HEK293T (cell line): ENCODE results near the gene UPF2.

Experiments
- CTCF ChIA-PET: fragments of 350-600 bp; formaldehyde crosslinking; extraction: SDS; loops from one replicate; lab custom pipeline; 2021; ENCODE audit warnings: antibody characterized with exemption, inconsistent platforms; lab: Yijun Ruan, JAX
- POLR2A ChIA-PET: fragments of 350-600 bp; formaldehyde crosslinking; extraction: SDS; loops from one replicate; lab custom pipeline; 2020; ENCODE audit warnings: antibody characterized with exemption, inconsistent platforms; lab: Yijun Ruan, JAX
- DNase-seq: peaks from one replicate; pipeline ENCODE4 v3.0.0; 2012; ENCODE audit warnings: mixed read lengths; ENCODE audit errors: extremely low spot score
- ARNT ChIP-seq: fragments of 450-650 bp; IDR thresholded peaks from 2 replicates; pipeline ENCODE4 v1.6.1; 2017; ENCODE audit warnings: mild to moderate bottlenecking
- BHLHE40 ChIP-seq: fragments of 450-650 bp; IDR thresholded peaks from 2 replicates; pipeline ENCODE4 v1.6.1; 2016; ENCODE audit warnings: mild to moderate bottlenecking, moderate library complexity, borderline replicate concordance
- CTBP1 ChIP-seq: fragments of 450-650 bp; IDR thresholded peaks from 2 replicates; pipeline ENCODE4 v1.6.1; 2016; ENCODE audit warnings: borderline replicate concordance
- ELF4 ChIP-seq: fragments of 450-650 bp; IDR thresholded peaks from 2 replicates; pipeline ENCODE4 v1.6.1; 2017; ENCODE audit warnings: antibody characterized with exemption
- FOXA1 ChIP-seq: fragments of 450-650 bp; IDR thresholded peaks from 2 replicates; pipeline ENCODE4 v1.6.1; 2016; ENCODE audit warnings: mild to moderate bottlenecking
- FOXK2 ChIP-seq: fragments of 450-650 bp; IDR thresholded peaks from 2 replicates; pipeline ENCODE4 v1.6.1; 2016; ENCODE audit warnings: mild to moderate bottlenecking
- FOXM1 ChIP-seq: fragments of 450-650 bp; IDR thresholded peaks from 2 replicates; pipeline ENCODE4 v1.6.1; 2017; ENCODE audit warnings: mild to moderate bottlenecking, borderline replicate concordance
- HDGF ChIP-seq: fragments of 450-650 bp; IDR thresholded peaks from 2 replicates; pipeline ENCODE4 v1.6.1; 2017; ENCODE audit warnings: antibody characterized with exemption, borderline replicate concordance
- L3MBTL2 ChIP-seq: fragments of 450-650 bp; conservative IDR thresholded peaks from 2 replicates; pipeline ENCODE4 v1.6.1; 2016; ENCODE audit warnings: mild to moderate bottlenecking
- LEF1 ChIP-seq: fragments of 450-650 bp; IDR thresholded peaks from 2 replicates; pipeline ENCODE4 v1.6.1; 2017; ENCODE audit warnings: mild to moderate bottlenecking, borderline replicate concordance
- NFRKB ChIP-seq: fragments of 450-650 bp; IDR thresholded peaks from 2 replicates; pipeline ENCODE4 v1.6.1; 2016; ENCODE audit warnings: mild to moderate bottlenecking, moderate library complexity
- PKNOX1 ChIP-seq: fragments of 450-650 bp; IDR thresholded peaks from 2 replicates; pipeline ENCODE4 v1.6.1; 2016
- SP1 ChIP-seq: fragments of 450-650 bp; IDR thresholded peaks from 2 replicates; pipeline ENCODE4 v1.6.1; 2017
- SUZ12 ChIP-seq: fragments of 450-650 bp; IDR thresholded peaks from 2 replicates; pipeline ENCODE4 v1.6.1; 2016; ENCODE audit warnings: mild to moderate bottlenecking
- TARDBP ChIP-seq: fragments of 450-650 bp; IDR thresholded peaks from 2 replicates; pipeline ENCODE4 v1.6.1; 2016
- ZNF384 ChIP-seq: fragments of 450-650 bp; IDR thresholded peaks from 2 replicates; pipeline ENCODE4 v1.6.1; 2016

The UPF2 gene

GRCh38 chr10:11898033-11898371 lies 144.6 kb downstream of the UPF2 start:
- no peak for DNase-seq
- ChIA-PET POLR2A (no interaction called here), CTCF (interaction anchor here (0.5 kb wide), 1 partner anchor 107 kb away, joined by 4 read pairs; no protein-coding TSS in a partner anchor)
- TF ChIP-seq PKNOX1 (peak; percentile 29; the same call in 1 of the 2 replicates), ZNF384 (no peak), FOXM1 (no peak), BHLHE40 (no peak), LEF1 (no peak), SUZ12 (no peak)

DNA sequence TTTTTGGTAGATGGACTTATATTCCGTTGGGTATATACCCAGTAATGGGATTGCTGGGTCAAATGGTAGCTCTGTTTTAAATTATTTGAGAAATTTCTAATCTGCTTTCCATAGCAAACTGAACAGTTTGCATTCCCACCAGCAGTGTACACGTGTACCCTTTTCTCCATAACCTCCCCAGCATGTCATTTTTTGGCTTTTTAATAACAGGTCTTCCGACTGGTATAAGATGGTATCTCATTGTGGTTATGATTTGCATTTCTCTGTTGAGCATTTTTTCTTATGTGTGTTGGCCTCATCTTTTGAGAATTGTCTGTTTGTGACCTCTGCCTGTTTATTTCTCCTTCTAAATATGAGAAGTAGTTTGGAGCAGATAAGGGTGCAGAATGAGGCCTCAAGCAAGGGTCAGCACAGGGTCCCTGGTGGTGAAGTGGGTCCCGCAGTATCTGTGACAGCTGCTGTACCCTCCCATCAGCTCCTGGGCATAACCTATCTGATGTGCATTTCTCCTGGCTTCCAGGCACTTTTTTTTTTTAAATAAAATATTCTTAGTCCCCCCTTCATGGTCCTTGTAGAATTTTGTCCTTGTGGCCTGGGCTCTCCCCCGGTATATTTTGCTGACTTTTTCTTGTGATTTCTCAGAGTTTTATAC lies 145.9 kb downstream of the UPF2 start:
- CTCF ChIA-PET, result interaction anchor here (0.7 to 0.8 kb wide), 2 partner anchors 12 to 13 kb away, joined by 3 read pairs; no protein-coding TSS in a partner anchor
- POLR2A ChIA-PET, result interaction anchor here (0.7 kb wide), 1 partner anchor 394 kb away, joined by 3 read pairs; no protein-coding TSS in a partner anchor
- no peak for TF ChIP-seq FOXK2
- TF ChIP-seq SUZ12, result no peak
- no peak for TF ChIP-seq NFRKB
- no peak for TF ChIP-seq HDGF
- TF ChIP-seq PKNOX1, result no peak
- TF ChIP-seq SP1, result no peak
- TF ChIP-seq FOXA1, result no peak
- no peak for TF ChIP-seq TARDBP
- TF ChIP-seq ELF4, result no peak
- no peak for TF ChIP-seq ARNT
- TF ChIP-seq ZNF384, result no peak
- no peak for TF ChIP-seq BHLHE40
- no peak for TF ChIP-seq LEF1
- no peak for TF ChIP-seq FOXM1
- no peak for TF ChIP-seq CTBP1
- no peak for TF ChIP-seq L3MBTL2

DNA sequence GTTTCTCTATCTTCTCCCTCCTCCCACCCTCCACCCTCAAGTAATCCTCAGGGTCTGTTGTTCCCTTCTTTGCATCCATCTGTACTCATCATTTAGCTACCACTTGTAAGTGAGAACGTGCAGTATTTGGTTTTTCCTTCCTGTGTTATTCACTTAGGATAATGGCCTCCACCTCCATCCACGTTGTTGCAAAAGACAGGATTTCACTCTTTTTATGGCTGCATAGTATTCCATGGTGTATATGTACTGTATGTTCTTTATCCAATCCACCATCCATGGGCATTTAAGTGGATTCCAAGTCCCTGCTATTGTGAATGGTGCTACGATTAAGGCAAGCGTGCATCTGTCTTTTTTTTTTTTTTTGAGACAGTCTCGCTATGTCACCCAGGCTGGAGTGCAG lies 147.0 kb downstream of the UPF2 start:
- DNase-seq, result no peak
- TF ChIP-seq SP1 (no peak), L3MBTL2 (no peak), ARNT (no peak), FOXA1 (no peak), NFRKB (no peak), FOXM1 (no peak), BHLHE40 (no peak)
- CTCF ChIA-PET, result no interaction called here
- POLR2A ChIA-PET, result no interaction called here

More for the DNA sequence above, 145.9 kb downstream of the UPF2 start:
- DNase-seq, result no peak

- no peak for TF ChIP-seq L3MBTL2
- TF ChIP-seq ARNT, result no peak
- no peak for TF ChIP-seq LEF1
- no peak for TF ChIP-seq ELF4
- no peak for TF ChIP-seq FOXM1
- no peak for TF ChIP-seq NFRKB
- TF ChIP-seq PKNOX1, result no peak
- TF ChIP-seq SUZ12, result no peak
- TF ChIP-seq HDGF, result no peak
- TF ChIP-seq ZNF384, result no peak
- TF ChIP-seq CTBP1, result no peak
- ChIA-PET CTCF (no interaction called here), POLR2A (no interaction called here)
- DNase-seq, result no peak
Observed at GRCh38 chr10:11895108-11895466, 147.5 kb downstream of the UPF2 start.

DNA sequence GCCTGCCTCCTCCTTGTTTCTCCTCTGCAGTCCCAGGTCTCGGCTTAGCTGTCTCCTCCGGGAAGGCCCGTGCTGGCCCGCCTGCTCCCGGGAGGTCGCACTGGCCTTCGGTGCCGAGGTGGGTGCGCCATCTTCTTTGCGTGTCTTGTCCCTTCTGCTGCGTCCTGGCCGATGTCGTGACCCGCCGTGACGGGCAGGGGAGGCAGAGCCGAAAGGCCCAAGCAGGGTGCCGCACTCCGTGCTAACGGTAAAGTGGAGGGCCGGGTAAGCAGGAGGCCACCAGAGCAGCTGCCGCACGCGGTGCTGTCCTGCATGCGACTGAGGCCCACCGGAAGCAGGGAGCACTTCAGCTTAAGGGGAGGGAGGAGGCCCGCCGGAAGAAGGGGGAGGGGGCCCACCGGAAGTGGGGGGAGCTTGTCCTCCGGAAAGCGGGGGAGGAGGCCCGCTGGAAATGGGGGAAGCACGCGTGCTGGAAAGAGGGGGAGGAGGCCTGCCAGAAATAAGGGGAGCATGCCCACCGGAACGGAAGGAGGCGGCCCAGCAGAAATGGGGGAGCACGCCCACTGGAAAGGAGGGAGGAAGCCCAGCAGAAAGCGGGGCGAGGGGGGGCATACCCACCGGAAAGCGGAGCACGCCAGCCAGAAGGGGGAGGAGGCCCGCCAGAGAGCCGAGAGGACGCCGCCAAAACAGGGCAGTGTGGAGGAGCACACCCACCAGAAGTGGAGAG lies 148.1 kb downstream of the UPF2 start:
- TF ChIP-seq NFRKB, result no peak
- TF ChIP-seq FOXM1, result no peak
- TF ChIP-seq ARNT, result no peak
- TF ChIP-seq CTBP1, result no peak
- no peak for TF ChIP-seq HDGF
- no peak for TF ChIP-seq L3MBTL2
- TF ChIP-seq ZNF384, result no peak
- TF ChIP-seq BHLHE40, result no peak
- CTCF ChIA-PET, result no interaction called here
- no peak for DNase-seq
- POLR2A ChIA-PET, result no interaction called here

DNA sequence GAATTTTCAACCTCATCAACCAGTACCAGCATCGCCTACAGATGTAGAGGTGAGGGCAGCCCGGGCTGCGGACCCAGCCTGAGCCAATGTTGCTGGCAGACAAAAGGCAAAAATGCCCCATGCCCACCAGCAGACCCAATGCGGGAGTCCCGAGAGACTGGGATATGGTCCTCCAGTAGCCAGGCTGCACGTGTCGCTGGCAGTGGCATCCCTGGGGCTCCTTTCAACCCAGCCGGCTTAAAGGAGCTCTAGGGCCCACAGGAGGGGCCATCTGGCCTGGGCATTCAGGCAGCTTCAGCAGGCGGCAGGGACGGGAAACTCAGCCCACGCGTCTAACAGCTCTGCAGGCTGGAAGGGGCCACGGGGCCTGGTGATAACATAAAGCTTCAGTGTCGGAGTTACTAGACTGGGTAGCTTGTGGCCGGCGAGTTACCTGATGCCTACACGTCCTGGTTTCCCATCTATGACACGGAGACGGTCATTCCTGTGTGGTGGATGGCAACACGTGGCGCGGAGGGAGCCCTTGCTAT lies 148.8 kb downstream of the UPF2 start:
- TF ChIP-seq LEF1 (no peak), L3MBTL2 (no peak), FOXM1 (no peak), FOXA1 (no peak), SUZ12 (no peak), TARDBP (no peak), NFRKB (no peak), ELF4 (no peak), BHLHE40 (no peak), ZNF384 (no peak), SP1 (no peak), PKNOX1 (no peak), ARNT (no peak), FOXK2 (no peak), HDGF (no peak), CTBP1 (no peak)
- CTCF ChIA-PET, result no interaction called here
- no peak for DNase-seq
- POLR2A ChIA-PET, result no interaction called here
